Body of pancreas (tissue), 4 donors: ENCODE results near the gene FLVCR1.

Experiments
- CTCF ChIP-seq, 7 experiments: fragments of 450-650 bp in 4 of 7; fragments of 200-600 bp in 3 of 7; sonication (generic) in 3 of 7; IDR thresholded peaks; one replicate each; pipeline ENCODE4 v1.5.1; 2016 to 2019; ENCODE audit warnings: antibody characterized with exemption in 7 of 7
- POLR2A ChIP-seq, 3 donors: fragments of 450-650 bp; IDR thresholded peaks; one replicate each; pipeline ENCODE4 v1.6.1; 2016; ENCODE audit warnings: antibody characterized with exemption in 3 of 3, mild to moderate bottlenecking in 2 of 3

GRCh38 chr1:212945463-212946160 is 87.5 kb downstream of the FLVCR1 start:
- no peak for TF ChIP-seq CTCF (IDR thresholded peaks at IDR 0.05)
- TF ChIP-seq POLR2A (IDR thresholded peaks at IDR 0.05) = no peak
